NCI-H1417 treated with DMSO at 0.1 percent for 48 hours (cell line): ENCODE data around the gene ATG13.
"Not testable (repeated sequence)": the region's sequence is repeated elsewhere in the genome, so short reads cannot be mapped to it uniquely, and the experiment has no call there.

Source experiments
- DNase-seq: peaks from one replicate; lab custom pipeline; 2025; lab: John Stamatoyannopoulos, UW

Gene ATG13

DNA sequence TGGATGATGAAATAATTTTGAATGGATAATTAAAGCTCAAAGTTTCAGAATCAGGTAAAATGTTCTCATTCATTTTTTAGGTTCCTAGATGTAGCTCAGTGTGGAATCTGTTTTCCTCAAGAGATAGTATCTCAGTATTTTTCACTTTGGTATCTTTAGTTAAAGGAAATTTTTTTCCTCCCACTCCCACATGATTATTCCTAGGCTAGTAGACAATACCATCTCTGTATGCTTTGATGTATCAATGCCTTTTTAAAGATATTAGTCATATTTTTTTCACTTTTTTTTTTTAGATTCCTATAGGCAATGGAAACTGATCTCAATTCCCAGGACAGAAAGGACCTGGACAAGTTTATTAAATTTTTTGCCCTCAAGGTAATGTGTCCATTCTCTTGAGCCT lies 26.6 kb downstream of the ATG13 start:
- DNase-seq, result no peak

DNA sequence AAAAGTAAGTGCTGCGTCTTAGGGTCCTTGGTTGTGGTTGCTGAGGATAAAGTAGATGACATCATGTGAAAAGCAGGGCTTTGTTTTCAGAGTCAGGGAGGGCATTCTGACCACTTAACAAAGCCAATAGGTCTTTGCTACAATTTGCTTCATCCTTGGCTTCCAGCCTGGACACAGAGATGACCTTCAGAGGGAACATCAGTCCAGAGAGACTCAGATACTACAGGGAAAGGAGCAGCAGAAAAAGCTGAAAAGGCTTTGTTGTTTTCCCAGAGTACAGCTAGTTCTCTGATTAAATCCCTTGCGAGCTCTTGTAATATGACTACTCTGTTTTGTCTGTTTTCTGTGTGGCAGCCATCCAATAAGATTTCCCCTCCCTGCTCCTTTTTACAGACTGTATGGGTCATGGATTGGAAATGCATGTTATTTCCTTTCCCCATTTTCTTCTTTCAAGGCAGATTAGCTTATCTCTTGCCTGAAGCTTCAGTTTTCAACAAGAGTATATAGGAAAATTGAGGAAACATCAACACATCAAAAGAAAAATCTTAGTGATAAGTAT lies 31.9 kb downstream of the ATG13 start:
- no peak for DNase-seq

DNA sequence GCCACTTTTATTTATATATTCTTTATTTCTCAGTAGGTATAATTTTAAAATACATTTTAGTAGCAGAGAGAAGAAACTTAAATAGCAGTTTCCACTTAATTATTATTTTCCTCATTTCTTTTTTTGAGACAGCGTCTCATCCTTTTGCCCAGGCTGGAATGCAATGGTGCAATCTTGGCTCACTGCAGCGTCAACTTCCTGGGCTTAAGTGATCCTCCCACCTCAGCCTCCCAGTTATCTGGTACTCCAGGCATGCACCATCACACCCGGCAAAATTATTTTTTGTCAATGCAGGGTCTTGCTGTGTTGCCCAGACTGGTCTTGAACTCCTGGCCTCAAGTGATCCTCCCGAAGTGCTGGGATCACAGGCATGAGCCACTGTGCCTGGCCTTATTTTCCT lies 38.3 kb downstream of the ATG13 start:
- no peak for DNase-seq

DNA sequence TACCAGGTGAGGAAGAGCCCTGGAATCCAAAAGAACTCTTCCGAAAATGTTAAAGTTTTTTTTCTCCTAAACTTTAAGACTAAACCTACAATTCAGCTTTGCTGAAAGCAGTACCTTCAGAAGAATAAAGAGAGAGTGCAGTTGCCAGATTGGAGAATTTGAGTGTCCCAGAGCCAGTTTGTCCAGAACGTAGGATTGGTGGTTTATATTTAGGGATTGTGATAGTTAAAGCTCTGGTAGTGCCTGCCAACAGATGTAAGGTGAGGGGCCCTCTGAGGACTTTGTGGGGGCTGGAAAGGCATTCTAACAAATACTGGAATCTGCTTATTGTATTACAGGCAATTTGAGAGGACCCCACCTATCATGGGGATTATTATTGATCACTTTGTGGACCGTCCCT lies 39.8 kb downstream of the ATG13 start:
- DNase-seq, result no peak

DNA sequence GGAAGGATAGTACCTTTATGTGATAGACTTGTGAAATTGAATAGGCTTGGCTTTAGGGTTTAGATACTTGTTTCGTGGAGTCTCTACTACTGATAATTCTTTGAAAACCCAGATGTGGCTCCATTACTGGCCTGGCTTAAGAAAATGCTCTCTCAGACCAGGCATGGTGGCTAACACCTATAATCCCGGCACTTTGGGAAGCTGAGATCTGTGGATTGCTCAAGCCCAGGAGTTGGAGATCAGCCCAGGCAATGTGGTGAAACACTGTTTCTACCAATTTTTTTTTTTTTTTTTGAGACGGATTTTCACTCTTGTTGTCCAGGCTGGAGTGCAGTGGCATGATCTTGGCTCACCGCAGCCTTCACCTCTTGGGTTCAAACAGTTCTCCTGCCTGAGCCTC lies 40.9 kb downstream of the ATG13 start:
- DNase-seq, result no peak

DNA sequence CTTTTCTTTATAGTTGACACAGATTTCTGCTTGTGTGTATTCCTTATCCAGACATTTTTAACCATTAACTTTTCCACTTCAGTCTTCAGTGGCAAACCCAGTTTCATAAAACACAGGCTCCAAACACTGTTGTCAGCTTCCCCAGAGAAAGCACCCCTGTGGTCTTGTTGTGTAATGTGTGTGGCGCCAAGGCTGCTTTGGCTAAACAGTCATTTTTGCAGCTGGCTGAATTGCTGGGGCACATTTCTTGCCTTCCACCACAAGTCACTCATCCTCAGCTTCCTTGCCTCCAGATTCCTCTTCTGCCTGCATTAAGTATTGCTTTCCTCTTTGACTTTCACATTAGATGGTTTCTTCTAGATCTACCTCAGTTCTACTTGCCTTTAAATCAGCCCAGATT lies 42.6 kb downstream of the ATG13 start:
- DNase-seq, result no peak

DNA sequence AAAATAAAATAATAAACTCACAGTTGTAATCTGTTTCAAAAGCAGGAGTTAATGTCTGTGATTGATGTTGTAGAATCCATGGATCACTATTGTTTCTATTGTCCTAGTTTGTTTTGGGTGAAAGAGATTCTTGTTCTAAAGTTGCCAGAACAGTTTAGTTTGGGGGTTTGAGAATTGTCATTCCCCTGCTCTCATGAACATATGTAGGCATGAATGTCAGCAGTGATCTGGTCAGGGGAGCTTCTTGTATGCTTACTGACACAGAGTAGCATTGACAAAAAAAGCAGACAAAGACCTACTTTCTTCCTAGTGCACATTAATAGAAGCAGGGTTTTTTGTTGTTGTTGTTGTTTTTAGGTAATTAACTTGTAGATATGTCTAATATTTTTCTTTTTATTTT lies 44.5 kb downstream of the ATG13 start:
- no peak for DNase-seq

DNA sequence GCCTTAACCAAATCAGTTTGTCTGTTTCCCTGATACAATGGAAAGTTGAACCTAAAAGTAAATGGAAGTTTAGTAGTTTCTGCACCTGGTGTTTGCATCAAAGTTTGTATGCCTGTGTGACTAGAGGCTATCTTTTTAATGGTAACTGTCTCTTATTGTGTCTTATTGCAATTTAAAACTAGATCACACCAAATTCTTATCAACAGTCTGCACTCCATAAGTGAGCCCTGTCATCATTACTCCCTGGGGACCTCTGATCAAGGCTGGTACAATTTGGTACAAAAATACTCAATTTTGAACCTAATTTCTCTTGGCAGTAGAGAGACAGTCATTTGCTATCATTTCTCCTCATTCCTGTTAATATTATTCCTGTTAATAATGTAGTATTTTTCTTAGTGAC lies 45.0 kb downstream of the ATG13 start:
- DNase-seq, result no peak

DNA sequence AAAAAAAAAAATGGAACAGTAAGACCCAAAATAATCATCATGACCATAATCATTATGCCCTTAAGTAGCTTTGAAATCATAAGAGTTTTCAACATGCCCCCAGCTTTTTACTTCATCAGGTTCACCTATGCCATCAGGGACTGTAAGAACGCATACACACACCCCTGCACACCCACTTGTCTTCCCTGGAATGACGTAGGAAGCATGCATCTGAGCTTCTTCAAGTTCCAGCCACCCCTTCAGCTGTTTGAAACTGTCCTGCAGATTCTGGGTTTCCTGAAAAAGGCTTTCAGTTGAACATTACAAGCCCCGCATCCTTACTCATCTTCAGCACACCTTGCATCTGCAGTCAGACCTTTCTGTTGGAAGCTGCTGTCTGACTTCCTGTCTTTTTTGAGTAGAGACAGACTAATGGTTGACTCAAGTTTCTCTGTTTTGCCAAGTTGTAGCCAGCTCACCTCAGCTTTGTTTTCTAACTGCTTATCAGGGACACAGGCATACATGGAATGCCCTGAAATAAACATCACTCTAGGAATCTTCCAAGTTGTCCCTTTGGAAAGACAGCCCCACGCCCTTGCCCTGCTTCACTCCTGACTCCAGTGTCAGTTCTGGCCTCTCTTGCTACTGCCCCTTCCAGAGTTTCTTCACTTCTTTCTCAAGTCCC lies 46.1 kb downstream of the ATG13 start:
- DNase-seq, result no peak

DNA sequence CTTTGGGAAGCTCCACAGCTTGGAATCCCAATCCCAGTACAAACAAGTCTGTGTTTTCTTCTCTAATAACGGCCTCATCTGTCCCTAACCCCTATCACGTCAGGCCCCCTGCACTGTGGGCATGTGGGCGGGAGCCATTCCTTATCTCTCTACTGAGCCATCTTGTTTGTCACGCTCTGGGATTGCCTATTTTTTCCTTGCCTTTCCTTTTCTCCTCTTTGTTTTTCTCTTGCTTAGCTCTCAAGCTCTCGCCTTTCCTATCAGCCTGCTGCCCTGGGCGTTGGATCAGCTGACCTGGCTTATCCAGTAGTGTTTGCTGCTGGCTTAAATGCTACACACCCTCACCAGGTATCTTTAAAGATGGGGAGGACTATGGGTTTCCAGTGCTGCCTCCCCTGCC lies 47.3 kb downstream of the ATG13 start:
- no peak for DNase-seq

DNA sequence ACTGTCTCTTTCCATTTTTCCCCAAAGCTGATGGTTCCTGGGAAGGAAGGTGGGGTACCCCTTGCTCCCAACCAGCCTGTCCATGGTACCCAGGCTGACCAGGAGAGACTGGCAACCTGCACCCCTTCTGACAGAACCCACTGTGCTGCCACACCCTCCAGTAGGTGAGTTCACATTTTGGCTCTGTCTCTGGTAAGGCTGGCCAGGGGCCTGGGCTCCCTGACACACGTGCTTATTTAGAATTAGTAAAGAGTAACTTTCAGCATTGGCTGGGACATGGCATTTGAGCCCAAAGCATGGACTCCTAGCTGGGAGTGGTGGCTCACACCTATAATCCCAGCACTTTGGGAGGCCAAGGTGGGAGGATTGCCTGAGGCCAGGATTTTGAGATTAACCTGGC lies 48.0 kb downstream of the ATG13 start:
- DNase-seq, result no peak

DNA sequence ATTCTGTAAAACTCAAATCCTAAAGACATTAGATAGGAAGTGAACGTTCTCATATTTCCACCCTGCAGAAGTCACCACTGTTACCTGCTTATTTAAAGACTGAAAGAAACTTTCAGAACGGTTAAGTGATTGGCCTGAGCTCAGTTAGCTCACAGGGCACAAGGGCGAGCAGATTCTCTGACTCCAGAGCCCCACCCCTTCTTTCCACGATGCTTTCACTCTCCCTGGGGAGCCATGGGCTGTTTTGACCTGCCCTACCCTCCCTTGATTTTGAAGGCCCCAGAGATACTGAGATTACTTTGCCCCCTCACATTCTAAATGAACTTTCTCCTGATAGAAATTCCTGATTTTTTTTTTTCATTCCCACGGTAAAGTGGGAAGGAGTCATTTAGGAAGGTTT lies 49.2 kb downstream of the ATG13 start:
- no peak for DNase-seq

DNA sequence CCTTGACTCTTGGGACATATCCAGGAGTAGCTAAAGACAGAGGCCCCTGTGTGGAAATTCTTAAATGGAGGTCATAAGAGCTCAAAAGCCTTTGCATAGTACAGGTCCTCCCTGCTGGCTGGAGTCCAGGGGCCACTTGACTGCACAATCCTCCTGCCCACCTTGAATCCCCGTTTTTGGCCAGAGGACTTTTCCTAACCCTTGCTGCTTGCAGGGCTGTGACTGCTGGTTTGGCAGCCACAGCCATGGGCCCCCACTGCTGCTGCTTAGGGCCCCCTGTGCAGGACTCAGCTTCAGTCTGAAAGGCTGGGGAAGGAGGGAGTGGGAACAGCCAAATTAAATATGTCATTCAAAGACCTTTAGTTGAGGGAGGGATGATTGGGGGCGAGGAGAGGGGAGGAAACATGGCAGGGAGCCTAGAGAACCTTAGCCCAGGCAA lies 49.7 kb downstream of the ATG13 start:
- no peak for DNase-seq

DNA sequence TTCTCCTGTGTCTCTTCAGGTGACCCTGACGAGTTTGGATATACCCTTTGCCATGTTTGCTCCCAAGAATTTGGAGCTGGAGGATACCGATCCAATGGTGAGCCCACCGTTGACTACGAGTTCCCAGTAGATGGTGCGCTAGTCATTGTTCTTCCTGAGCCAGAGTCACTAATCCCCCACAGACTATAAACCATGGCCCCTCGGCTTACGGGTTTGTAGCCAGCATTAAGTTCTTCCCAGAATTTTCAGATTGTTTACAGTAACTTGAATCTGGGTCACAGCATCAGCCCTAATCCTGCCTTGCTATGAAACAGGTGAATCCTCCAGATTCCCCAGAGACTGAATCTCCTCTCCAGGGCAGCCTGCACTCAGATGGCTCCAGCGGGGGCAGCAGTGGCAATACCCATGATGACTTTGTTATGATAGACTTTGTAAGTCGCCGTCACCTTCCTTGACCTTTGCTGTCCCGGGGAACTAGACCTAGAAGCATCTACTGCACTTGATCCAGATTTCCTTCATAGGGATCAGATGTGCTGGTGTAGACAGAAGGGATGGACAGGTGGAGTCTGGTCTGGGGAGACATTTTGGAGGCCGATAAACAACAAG lies 51.2 kb downstream of the ATG13 start:
- no peak for DNase-seq

DNA sequence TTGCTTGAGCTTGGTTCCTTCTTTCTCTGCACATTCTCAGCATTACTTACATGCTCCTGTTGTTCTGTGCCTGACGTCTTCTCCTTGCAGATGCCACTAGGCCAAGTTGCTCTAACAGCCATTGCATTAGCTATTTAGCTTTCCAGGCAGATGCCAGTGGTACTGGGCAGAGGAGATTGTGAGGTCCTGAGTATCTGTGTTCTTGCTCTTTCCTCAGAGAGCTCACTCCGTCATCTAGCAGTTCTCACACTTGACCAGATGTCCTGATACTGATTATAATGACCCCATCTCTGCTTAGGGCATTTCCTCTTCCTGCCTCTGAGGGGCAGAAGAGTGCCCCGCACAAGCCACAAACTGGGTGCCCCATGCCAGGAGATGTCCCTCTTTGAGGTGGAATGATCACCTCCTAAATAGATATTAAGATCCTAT lies 52.4 kb downstream of the ATG13 start:
- no peak for DNase-seq

DNA sequence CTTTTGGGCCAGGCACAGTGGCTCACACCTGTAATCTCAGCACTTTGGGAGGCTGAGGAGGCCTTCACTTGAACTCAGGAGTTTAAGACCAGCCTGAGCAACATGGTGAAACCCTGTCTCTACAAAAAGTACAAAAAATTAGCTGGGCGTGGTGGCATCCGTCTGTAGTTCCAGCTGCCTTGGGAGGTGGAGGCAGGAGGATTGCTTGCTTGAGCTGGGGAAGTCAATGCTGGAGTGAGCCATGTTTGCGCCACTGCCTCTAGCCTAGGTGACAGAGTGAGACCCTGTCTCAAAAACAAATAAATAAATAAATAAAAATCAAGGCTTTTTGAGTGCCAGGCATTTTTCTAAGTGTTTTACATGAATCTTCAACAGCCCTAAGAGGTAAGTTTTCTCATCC lies 53.2 kb downstream of the ATG13 start:
- DNase-seq, result not testable (repeated sequence)

DNA sequence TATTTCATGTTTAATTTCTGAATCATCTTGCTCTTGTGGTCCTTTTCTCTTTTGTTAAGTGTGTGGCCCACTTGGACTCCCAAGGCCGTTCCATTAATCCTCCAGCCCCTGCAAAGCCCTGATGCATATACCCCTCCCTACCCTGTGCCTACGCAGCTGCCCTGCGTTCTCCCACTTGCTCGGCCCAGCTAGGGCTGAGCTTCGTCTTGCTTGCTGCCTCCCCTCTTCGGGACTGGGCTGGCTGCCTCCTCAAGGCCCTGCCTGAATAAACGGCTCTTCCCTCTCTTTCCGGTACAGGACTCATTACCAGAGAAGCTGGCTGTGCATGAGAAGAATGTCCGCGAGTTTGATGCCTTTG lies 54.6 kb downstream of the ATG13 start:
- DNase-seq, result no peak

DNA sequence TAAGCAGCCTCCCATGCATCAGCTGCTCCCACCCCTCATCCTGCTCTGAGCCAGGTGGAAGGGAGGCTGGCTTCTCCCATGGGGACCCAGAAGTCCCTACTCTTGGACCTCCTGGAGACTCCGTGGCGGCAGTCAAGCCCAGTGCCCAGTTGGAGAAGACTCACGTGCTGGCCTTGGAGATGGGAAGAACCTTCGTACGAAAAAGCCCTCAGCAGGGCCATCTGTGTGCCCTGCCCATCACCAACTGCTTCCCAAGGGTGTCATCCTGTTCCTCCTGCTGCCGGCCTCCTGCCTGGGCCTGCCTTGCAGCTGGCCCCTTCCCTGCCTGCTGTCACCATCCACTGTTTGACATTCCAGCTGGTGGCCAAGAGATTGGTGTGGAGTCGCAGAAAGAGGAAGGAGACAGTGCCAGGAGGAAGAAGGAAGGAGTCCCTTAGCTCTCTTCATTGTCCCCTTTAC lies 55.1 kb downstream of the ATG13 start:
- DNase-seq, result no peak

DNA sequence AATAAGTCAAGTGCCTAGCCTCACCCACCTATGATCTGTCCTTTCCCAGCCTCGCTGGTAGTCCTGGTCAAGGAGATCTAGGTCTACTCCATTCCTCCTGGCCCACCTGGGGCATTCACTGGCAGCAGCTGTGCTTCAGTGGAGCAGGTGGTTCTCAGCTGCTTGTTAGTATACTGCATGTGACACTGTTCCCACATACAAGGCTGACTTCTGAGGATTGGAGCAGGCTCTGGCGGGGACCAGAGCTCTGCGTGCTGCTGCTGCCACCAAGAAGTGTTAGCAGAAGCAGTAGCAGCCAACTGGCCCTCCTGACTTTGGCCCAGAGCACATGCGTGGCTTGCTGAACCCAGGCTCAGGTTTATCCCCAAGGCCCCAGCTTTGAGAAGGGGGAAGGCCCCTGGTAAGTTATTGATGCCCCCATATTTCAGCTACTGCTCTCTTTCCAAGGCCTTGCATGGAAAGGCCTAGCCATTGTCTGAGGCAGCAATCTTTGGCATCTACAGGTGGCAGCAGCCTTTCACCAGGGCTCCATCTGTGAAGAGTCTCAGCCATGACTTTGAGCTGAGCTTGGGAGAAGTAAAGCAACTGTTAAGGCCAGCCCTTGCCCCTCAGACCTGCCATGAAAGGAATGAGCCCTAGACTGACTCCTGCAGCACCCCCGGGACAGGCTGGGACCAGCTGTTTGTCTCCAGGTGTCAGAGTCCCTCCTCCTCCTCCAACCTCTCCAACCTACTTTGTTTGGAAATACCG lies 56.5 kb downstream of the ATG13 start:
- DNase-seq, result no peak

DNA sequence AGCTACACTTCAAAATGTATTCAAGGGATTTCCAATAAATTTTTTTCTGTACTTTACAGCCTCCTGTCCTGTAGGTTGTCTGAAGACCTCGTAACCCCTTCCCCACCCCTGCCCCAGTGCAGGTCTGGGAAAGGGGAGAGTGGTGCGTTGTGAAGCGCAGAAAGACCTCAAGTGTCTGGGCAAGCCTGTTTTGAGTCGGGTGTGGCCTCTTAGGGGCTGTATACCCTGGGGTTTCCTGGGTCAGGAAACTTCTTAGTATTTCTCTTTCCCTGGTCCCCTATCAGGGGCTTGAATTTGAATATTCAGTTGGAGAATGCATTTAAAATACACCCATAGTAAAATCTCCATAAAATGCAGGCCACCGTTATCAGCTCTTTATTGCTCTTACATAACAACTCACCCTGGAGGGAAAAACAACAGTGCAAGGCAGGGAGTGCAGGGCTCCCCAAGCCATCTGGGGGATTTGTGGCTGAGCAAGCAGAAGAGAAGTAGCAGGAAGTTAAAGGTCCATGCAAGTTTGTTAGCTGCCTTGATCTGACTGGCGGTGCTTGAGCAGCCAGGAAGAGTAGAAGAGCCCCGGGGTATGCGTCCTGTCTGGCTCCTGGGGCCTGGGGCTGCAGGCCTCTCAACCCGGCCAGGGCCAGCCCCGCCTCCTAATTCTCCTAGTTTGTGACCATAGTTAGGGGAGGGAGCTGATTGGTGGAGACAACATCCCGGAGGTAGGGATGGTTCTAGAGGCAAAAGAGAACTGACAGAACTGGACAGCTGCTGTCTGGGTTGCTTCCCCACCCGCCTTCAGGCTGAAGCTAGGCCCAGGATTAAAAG lies 57.3 kb downstream of the ATG13 start:
- DNase-seq, result no peak

DNA sequence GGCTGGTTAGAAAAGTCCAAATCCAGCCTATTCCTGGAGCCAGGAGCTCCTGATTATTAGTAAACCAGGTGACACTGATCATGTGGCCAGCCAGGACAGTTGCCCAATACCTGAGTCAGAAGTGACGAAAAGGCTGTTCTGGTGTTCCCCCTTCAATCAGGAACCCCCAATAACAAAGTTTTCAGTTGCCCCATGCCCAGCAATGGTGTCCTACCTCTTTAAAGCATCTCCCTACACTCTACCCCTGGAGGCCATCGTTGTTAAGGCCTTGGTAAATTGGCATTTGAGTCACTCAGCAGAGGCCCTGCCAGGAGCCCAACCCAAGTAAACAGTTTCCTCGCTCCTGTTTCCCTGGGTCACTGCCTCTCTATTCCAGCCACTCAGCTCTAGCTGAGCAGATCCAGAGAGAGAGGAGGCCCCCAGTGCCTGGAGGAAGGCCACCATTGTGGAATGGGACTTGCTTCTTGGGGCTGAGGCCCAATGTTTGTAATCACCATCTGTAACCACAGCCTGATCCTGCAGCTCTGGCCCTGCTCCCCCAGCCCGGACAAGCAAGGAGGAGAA lies 58.0 kb downstream of the ATG13 start:
- DNase-seq, result no peak

DNA sequence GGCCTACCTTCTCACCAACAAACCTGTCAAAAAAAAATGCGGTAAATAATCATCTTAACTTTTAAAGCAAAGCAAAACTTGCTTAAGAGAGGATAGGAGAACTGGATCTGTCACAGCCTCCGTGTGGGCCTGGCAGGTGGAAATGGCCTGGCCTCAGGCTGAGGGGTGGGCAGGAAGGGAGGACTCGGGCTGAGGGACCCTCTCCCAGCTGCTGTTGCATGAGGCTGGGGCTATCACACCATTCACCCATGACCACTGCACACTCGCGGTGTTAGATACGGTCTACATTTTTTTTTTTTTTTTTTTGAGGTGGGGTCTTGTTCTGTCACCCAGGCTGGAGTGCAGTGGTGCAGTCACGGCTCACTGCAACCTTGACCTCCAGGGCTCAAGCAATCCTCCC lies 58.6 kb downstream of the ATG13 start:
- no peak for DNase-seq
